Measurements from ENCODE around the gene EIF1AX. TPM values are rescaled to one million over a fixed set of nuclear protein-coding genes. Genes with fewer than 3 reads are reported as not detected.

EIF1AX gene
- total RNA-seq, 1 experiment from 2014 or later: 158 TPM

- H3K23me2 ChIP-seq (ENCODE audit: insufficient read length, low read depth, low read length, poor library complexity, severe bottlenecking): no peaks in the 10 kb centered on the region
- no peak overlapping the region for H3K4me3 Mint-ChIP-seq
- H3K9me3 Mint-ChIP-seq: peaks cover 39 to 43% of the 10 kb centered on the region in 2 experiments
Observed at GRCh38 chrX:20181598-20182329, 40.1 kb upstream of the EIF1AX start.

More at GRCh38 chrX:20181598-20182329, 40.1 kb upstream of the EIF1AX start:
- Mint-ChIP-seq H3K36me3 (ENCODE audit: insufficient read depth in 1 of 3, low read depth in 3 of 3) (peaks cover 6 to 16% (median 14%) of the 10 kb centered on the region in 3 experiments; a peak in 6 of 7 replicates), H3K27me3 (ENCODE audit: low read depth) (no peaks in the 10 kb centered on the region), H3K27ac (no peak overlapping the region), H3K4me1 (no peaks in the 10 kb centered on the region)
- no peaks in the 10 kb centered on the region for H3K79me2 ChIP-seq (ENCODE audit: insufficient read depth, low read length)
- no peak overlapping the region for H3K56ac ChIP-seq (ENCODE audit: insufficient read length, low read depth, low read length)
- H4K20me1 ChIP-seq (ENCODE audit: control insufficient read depth, insufficient read depth, insufficient read length): no peaks in the 10 kb centered on the region
- H3K14ac ChIP-seq (ENCODE audit: insufficient read depth, low read length): no peak overlapping the region
- H4K91ac ChIP-seq (ENCODE audit: insufficient read length, low read depth, low read length): no peak overlapping the region
- no peak for TF ChIP-seq CTCF (conservative IDR thresholded peaks at IDR 0.05)
- no peak overlapping the region for H2BK20ac ChIP-seq (ENCODE audit: low read depth, low read length, poor library complexity, severe bottlenecking)
- DNase-seq: no peak
- H3K4me1 ChIP-seq (ENCODE audit: insufficient read depth, low read length): no peaks in the 10 kb centered on the region
- H2AFZ ChIP-seq (ENCODE audit: low read length): no peak overlapping the region
- no peak overlapping the region for H3K23ac ChIP-seq (ENCODE audit: insufficient read length, low read depth, low read length)
- no peak overlapping the region for H4K8ac ChIP-seq (replicated peaks; ENCODE audit: insufficient read length, low read depth, low read length)
- no peak overlapping the region for H3K18ac ChIP-seq (ENCODE audit: insufficient read length, low read depth, low read length)
- H4K5ac ChIP-seq (ENCODE audit: insufficient read length, low read depth, low read length): no peak overlapping the region
- no peak overlapping the region for H2BK120ac ChIP-seq (ENCODE audit: low read depth, low read length, poor library complexity, severe bottlenecking)
- no CpG with 5 or more reads among the region's 3 CpGs for WGBS (ENCODE audit: extremely low coverage, insufficient read length, low lambda C conversion rate)
- H3K4ac ChIP-seq (ENCODE audit: low read depth, low read length): no peak overlapping the region
- peaks cover 26% of the 10 kb centered on the region for H3K9me3 ChIP-seq (ENCODE audit: control insufficient read depth, low read depth, low read length)
- no peak overlapping the region for H2BK5ac ChIP-seq (ENCODE audit: insufficient read length, low read length)
- H2AK5ac ChIP-seq (ENCODE audit: insufficient read length, low read length): no peak overlapping the region
- H3K79me1 ChIP-seq (ENCODE audit: insufficient read depth, low read depth, low read length, poor library complexity, severe bottlenecking): no peaks in the 10 kb centered on the region
- no peak overlapping the region for H3K4me2 ChIP-seq (ENCODE audit: insufficient read depth, insufficient read length, low read length)
- H3T11ph ChIP-seq (ENCODE audit: low read length): no peak overlapping the region
- no peak overlapping the region for H3K9ac ChIP-seq (ENCODE audit: extremely low read depth, insufficient read length, low read length)
- no peak overlapping the region for H2BK12ac ChIP-seq (ENCODE audit: insufficient read length, low read depth, low read length)
- no peak overlapping the region for H3K27ac ChIP-seq (ENCODE audit: insufficient read length, low read depth, low read length)
- H3K27me3 ChIP-seq (ENCODE audit: insufficient read depth, low read length): no peaks in the 10 kb centered on the region
- H2BK15ac ChIP-seq (ENCODE audit: low read depth, low read length): no peak overlapping the region
